KMS-11 (cell line): ENCODE results near the gene TMOD4.
A peak's percentile ranks its signal among the peaks of the same experiment; 100 is the strongest.

Experiments used
- H2AFZ ChIP-seq: fragments of 200-600 bp; sonication (generic); 2 replicates; pipeline ENCODE4 v1.6.1; 2016; ENCODE audit warnings: antibody characterized with exemption, mixed run types, low read depth
- H3K27ac ChIP-seq: fragments of 200-600 bp; sonication (generic); 2 replicates; pipeline ENCODE4 v1.6.1; 2016; ENCODE audit warnings: mild to moderate bottlenecking, mixed run types
- H3K27me3 ChIP-seq: fragments of 200-600 bp; sonication (generic); 2 replicates; pipeline ENCODE4 v1.6.1; 2017; ENCODE audit warnings: mild to moderate bottlenecking, low read depth, mixed run types, moderate library complexity; ENCODE audit not compliant: insufficient read depth
- H3K36me3 ChIP-seq: fragments of 200-600 bp; sonication (generic); 2 replicates; pipeline ENCODE4 v1.6.1; 2017; ENCODE audit warnings: mild to moderate bottlenecking, mixed run types; ENCODE audit not compliant: insufficient read depth
- H3K4me1 ChIP-seq: fragments of 200-600 bp; sonication (generic); 2 replicates; pipeline ENCODE4 v1.6.1; 2016; ENCODE audit warnings: mild to moderate bottlenecking, low read depth, mixed run types; ENCODE audit not compliant: poor library complexity, severe bottlenecking
- H3K4me2 ChIP-seq: fragments of 200-600 bp; sonication (generic); 2 replicates; pipeline ENCODE4 v1.7.0; 2016; ENCODE audit warnings: mild to moderate bottlenecking, mixed run types
- H3K4me3 ChIP-seq: fragments of 200-600 bp; sonication (generic); IDR thresholded peaks from 2 replicates; pipeline ENCODE4 v1.6.1; 2017; ENCODE audit warnings: low read depth, low read length, mixed read lengths; ENCODE audit not compliant: insufficient read depth
- H3K79me2 ChIP-seq: fragments of 200-600 bp; sonication (generic); 2 replicates; pipeline ENCODE4 v1.6.1; 2016; ENCODE audit warnings: low read depth, mixed run types; ENCODE audit not compliant: insufficient read depth
- H3K9ac ChIP-seq: fragments of 200-600 bp; sonication (generic); 2 replicates; pipeline ENCODE4 v1.6.1; 2016; ENCODE audit warnings: mild to moderate bottlenecking, mixed run types
- H4K20me1 ChIP-seq: fragments of 200-600 bp; sonication (generic); 2 replicates; pipeline ENCODE4 v1.6.1; 2016; ENCODE audit warnings: mild to moderate bottlenecking, mixed run types; ENCODE audit not compliant: insufficient read depth
- CTCF ChIP-seq: fragments of 200-600 bp; sonication (generic); conservative IDR thresholded peaks from 2 replicates; pipeline ENCODE4 v1.6.1; 2017; ENCODE audit warnings: low read depth, mild to moderate bottlenecking, antibody characterized with exemption, low read length, moderate library complexity, mixed read lengths

The TMOD4 gene

DNA sequence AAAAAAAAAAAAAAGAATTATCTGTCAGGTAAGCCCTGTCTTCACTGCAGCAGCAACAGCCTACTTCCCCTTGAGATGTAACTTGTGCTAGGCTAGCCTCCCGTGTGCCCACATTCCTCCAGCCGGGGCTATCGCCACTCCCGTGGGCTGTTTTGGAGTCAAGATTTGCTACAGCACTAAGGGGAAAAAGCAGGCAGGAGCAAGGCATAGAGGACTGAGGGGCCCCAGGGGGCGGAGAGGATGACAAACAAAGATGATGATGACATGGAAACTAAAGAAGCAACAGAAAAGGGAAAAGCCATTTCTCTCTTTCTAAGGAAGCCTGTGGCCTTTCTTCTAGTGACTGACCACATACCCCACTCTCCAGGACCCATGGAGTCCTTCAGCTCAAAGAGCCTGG is 17.5 kb downstream of the TMOD4 start:
- Histone ChIP-seq H3K4me2 (no peak overlapping the region), H3K9ac (no peak overlapping the region)

DNA sequence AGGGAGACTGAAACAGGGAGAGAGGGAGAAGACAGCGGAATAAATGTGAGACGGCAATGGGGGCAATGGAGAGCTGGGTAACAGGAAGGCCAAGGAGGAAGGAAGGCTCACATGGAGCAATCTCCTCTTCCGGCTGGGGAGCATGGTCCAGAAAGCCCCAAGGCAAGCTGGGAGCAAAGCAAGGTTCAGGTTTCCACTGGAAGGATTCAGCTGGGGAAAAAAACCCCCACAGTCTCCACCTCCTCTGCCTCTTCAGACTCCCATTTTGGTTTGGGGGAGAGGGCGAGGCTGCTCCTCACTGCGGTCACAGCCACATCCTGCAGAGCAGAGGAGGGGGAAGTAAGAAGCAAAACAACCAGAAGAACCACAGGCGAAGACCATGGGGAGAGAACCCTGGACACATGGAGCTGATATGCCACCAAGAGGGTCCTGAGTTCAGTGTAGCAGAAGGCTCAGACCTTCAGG is 18.7 kb downstream of the TMOD4 start:
- Histone ChIP-seq H3K4me3 (no peak overlapping the region), H4K20me1 (no peaks in the 10 kb centered on the region), H3K27me3 (no peaks in the 10 kb centered on the region), H3K36me3 (no peaks in the 10 kb centered on the region), H3K79me2 (no peaks in the 10 kb centered on the region), H3K9ac (no peak overlapping the region), H3K4me2 (peak overlapping the region; percentile 16; the same call in 1 of the 2 replicates), H3K4me1 (peaks cover 22% of the 10 kb centered on the region), H3K27ac (no peak overlapping the region), H2AFZ (no peak overlapping the region)
- TF ChIP-seq CTCF, result no peak

More for the DNA sequence above, 17.5 kb downstream of the TMOD4 start:
- Histone ChIP-seq H3K79me2 (no peaks in the 10 kb centered on the region), H3K4me3 (no peak overlapping the region), H2AFZ (no peak overlapping the region), H3K27ac (no peak overlapping the region), H4K20me1 (no peaks in the 10 kb centered on the region), H3K36me3 (no peaks in the 10 kb centered on the region), H3K27me3 (no peaks in the 10 kb centered on the region), H3K4me1 (peaks cover 22% of the 10 kb centered on the region)
- no peak for TF ChIP-seq CTCF

GRCh38 chr1:151156515-151156819 is 19.3 kb downstream of the TMOD4 start, which contains the start of gene TNFAIP8L2:
TSS of gene TNFAIP8L2 (plus strand) at chr1:151156649. CDS start at chr1:151158698, 2,049 bp downstream.
- peak within 1 kb of the TSS; percentile 16 for H3K4me2 ChIP-seq
- H3K27ac ChIP-seq, result no peak within 1 kb of the TSS
- H2AFZ ChIP-seq, result peak within 1 kb of the TSS; percentile 38
- H3K9ac ChIP-seq, result no peak within 1 kb of the TSS
- no peaks in the 10 kb centered on the region for H4K20me1 ChIP-seq
- no peak for TF ChIP-seq CTCF
- peak within 1 kb of the TSS; percentile 65 for H3K4me3 ChIP-seq
- H3K4me1 ChIP-seq, result peaks cover 22% of the 10 kb centered on the region
- no peaks in the 10 kb centered on the region for H3K79me2 ChIP-seq
- no peaks in the 10 kb centered on the region for H3K36me3 ChIP-seq
- H3K27me3 ChIP-seq, result no peaks in the 10 kb centered on the region

DNA sequence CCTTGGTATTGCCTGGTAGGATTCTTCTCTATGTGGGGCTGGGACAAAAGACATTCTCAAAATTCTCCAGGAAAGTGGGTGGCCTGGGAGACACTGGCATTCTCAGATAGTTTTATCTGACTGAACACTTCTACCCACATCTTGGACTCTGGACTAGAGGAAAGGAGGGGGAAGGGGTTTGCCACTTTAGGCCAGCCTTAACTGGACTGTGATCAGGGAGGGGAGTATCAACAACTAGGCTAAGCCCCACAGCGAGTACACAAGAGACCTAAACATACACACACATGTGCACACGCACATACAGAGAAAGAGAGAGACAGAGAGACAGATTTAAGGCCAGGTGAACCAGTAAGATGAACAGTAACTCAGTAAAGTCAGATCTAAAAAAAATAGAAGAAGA is 28.1 kb downstream of the TMOD4 start:
- Histone ChIP-seq H4K20me1 (no peaks in the 10 kb centered on the region), H3K4me1 (peaks cover 13% of the 10 kb centered on the region), H3K79me2 (no peaks in the 10 kb centered on the region), H2AFZ (peak overlapping the region; percentile 99; the same call in 1 of the 2 replicates), H3K4me3 (no peak overlapping the region), H3K27me3 (peaks cover 36% of the 10 kb centered on the region), H3K36me3 (no peaks in the 10 kb centered on the region), H3K27ac (no peak overlapping the region), H3K4me2 (no peak overlapping the region; the same call in 1 of the 2 replicates), H3K9ac (no peak overlapping the region)
- no peak for TF ChIP-seq CTCF
